Upper lobe of left lung (tissue), 4 donors: Measurements from ENCODE around the gene BEX4.

Source experiments
- CTCF ChIP-seq, 6 experiments: fragments of 450-650 bp in 4 of 6; fragments of 200-600 bp in 2 of 6; sonication (generic) in 2 of 6; IDR thresholded peaks; one replicate each; pipeline ENCODE4 v1.5.1; 2016 to 2019; ENCODE audit warnings: antibody characterized with exemption in 6 of 6
- EP300 ChIP-seq, 4 donors: sonication (generic); formaldehyde crosslinking; IDR thresholded peaks; one replicate each; pipeline ENCODE4 v1.5.1; 2017; ENCODE audit warnings: antibody characterized with exemption in 4 of 4, control low read depth in 2 of 4
- POLR2A ChIP-seq, 4 donors: fragments of 450-650 bp; IDR thresholded peaks; one replicate each; pipeline ENCODE4 v1.5.1; 2016 to 2017; ENCODE audit warnings: antibody characterized with exemption in 4 of 4, mild to moderate bottlenecking in 2 of 4
- POLR2AphosphoS5 ChIP-seq, 2 donors: sonication (generic); formaldehyde crosslinking; IDR thresholded peaks; one replicate each; pipeline ENCODE4 v1.5.1; 2017; ENCODE audit warnings: antibody characterized with exemption in 2 of 2

- no peak for TF ChIP-seq POLR2AphosphoS5 (IDR thresholded peaks at IDR 0.05)
- TF ChIP-seq CTCF (IDR thresholded peaks at IDR 0.05) = peak; percentile 24 to 66 (median 58)
- TF ChIP-seq POLR2A (IDR thresholded peaks at IDR 0.05) = no peak
- no peak for TF ChIP-seq EP300 (IDR thresholded peaks at IDR 0.05)
Observed at GRCh38 chrX:103175944-103176753, 38.8 kb upstream of the BEX4 start.
